Thoracic aorta (tissue), 2 donors: ENCODE measurements around the gene RETREG3. TPM values are rescaled to one million over a fixed set of nuclear protein-coding genes. Genes with fewer than 3 reads are reported as not detected.
"Not testable (repeated sequence)": the region's sequence is repeated elsewhere in the genome, so short reads cannot be mapped to it uniquely, and the experiment has no call there.

Experiments used
- ATAC-seq: fragments of 150-250 bp; one replicate; pipeline ENCODE4 v1.8.0; 2017; ENCODE audit warnings: low read depth; ENCODE audit not compliant: insufficient number of reproducible peaks, low FRiP score
- DNase-seq: peaks from one replicate; pipeline ENCODE4 v3.0.0-alpha.2; 2020; ENCODE audit warnings: low spot score
- H3K27ac ChIP-seq, 2 donors: fragments of 200-600 bp; sonication (generic); 1 replicate in 1 of 2; 2 replicates in 1 of 2; pipeline ENCODE4 v1.5.1; 2016; ENCODE audit warnings: mild to moderate bottlenecking in 2 of 2, moderate library complexity in 2 of 2
- H3K27me3 ChIP-seq: fragments of 200-600 bp; sonication (generic); replicated peaks from 2 replicates; pipeline ENCODE4 v1.6.0; 2016; ENCODE audit warnings: mild to moderate bottlenecking; ENCODE audit not compliant: insufficient read depth
- H3K36me3 ChIP-seq: fragments of 200-600 bp; sonication (generic); one replicate; pipeline ENCODE4 v1.5.1; 2016
- H3K4me1 ChIP-seq, 2 donors: fragments of 200-600 bp; sonication (generic); 1 replicate in 1 of 2; 2 replicates in 1 of 2; pipeline versions ENCODE4 v1.5.1 to v1.6.0; 2016; ENCODE audit warnings: low read depth in 2 of 2, mild to moderate bottlenecking in 1 of 2; ENCODE audit not compliant: control insufficient read depth in 1 of 2
- H3K4me3 ChIP-seq: fragments of 200-600 bp; sonication (generic); 2 replicates; pipeline ENCODE4 v1.5.1; 2016; ENCODE audit warnings: mild to moderate bottlenecking
- H3K9me3 ChIP-seq: fragments of 200-600 bp; sonication (generic); 2 replicates; pipeline ENCODE4 v1.5.1; 2016
- total RNA-seq, 2 donors: library from RNA; depleted of rRNA; stranded (reverse); fragments of >200 nt; gene quantifications; one replicate each; pipeline versions ENCODE4 v1.1.0 to v1.2.3, GENCODE V29; 2016
- TF ChIP-seq, protein P1 (sequence below): fragments of 200-600 bp; sonication (generic); IDR thresholded peaks from one replicate; pipeline ENCODE4 v1.5.1; 2019; ENCODE audit warnings: antibody characterized with exemption

Gene RETREG3
- total RNA-seq, 2 donors from 2014 or later: 49.0 to 60.4 TPM

DNA sequence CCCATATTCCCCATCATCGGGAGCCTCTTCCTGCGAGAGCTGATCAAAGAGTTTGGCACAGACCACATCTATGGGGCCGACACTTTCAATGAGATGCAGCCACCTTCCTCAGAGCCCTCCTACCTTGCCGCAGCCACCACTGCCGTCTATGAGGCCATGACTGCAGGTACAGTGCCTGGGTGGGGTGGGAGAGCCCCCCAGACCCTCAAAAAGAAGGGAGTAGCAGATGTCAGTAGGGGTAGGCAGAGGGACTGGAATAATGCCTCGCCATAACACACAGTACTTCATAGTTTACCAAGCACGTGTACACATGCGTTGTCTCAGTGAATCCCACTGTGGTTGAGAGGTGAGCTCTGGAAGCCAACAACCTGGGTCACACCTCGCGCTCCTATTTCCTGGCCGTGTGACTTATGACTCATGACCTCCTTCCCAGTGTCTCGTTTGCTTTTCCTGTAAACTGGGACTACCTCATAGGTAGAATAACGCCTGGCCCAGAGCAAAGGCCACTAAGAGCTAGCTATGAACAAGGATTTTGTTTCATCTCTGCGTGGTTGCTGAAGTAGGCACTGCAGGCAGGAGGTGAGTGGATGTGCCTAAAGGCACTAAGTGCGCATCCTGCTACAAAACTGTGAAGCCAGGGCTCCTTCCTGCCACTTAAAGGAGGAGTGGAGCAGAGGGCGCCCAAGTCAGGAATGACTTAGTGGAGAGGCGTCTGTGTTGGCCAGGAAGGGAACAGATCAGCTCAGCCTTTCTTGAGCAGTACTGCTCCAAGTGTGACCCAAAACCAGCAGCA, 67.9 kb downstream of the RETREG3 start:
- ATAC-seq: no peak
- Histone ChIP-seq H3K27me3 (no peaks in the 10 kb centered on the region), H3K4me1 (peaks cover 6 to 13% of the 10 kb centered on the region in 2 donors), H3K27ac (no peak overlapping the region), H3K9me3 (no peaks in the 10 kb centered on the region), H3K4me3 (no peak overlapping the region), H3K36me3 (peaks cover 32% of the 10 kb centered on the region)
- DNase-seq: no peak
- TF ChIP-seq, protein P1, sequence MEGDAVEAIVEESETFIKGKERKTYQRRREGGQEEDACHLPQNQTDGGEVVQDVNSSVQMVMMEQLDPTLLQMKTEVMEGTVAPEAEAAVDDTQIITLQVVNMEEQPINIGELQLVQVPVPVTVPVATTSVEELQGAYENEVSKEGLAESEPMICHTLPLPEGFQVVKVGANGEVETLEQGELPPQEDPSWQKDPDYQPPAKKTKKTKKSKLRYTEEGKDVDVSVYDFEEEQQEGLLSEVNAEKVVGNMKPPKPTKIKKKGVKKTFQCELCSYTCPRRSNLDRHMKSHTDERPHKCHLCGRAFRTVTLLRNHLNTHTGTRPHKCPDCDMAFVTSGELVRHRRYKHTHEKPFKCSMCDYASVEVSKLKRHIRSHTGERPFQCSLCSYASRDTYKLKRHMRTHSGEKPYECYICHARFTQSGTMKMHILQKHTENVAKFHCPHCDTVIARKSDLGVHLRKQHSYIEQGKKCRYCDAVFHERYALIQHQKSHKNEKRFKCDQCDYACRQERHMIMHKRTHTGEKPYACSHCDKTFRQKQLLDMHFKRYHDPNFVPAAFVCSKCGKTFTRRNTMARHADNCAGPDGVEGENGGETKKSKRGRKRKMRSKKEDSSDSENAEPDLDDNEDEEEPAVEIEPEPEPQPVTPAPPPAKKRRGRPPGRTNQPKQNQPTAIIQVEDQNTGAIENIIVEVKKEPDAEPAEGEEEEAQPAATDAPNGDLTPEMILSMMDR: no peak

DNA sequence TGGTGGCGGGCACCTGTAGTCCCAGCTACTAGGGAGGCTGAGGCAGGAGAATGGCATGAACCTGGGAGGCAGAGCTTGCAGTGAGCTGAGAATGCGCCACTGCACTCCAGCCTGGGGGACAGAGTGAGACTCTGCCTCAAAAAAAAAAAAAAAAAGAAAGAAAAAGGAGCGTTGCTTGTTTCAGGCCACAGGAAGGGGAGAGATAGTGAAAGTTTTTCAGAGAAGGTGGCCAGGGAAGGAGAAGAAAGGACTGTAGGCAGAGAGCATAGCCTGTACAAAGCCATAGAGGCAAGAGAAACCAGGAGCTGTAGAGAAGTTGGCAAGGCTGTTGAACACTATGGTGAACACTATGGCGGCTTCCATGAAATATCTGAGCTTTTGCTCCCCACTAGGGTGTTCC, 68.6 kb downstream of the RETREG3 start:
- ATAC-seq, DNase-seq, H3K27me3 ChIP-seq, H3K4me3 ChIP-seq, H3K9me3 ChIP-seq, H3K27ac ChIP-seq: not testable (repeated sequence)
- H3K4me1 ChIP-seq: peaks cover 6 to 16% of the 10 kb centered on the region in 2 donors
- H3K36me3 ChIP-seq: peaks cover 32% of the 10 kb centered on the region

DNA sequence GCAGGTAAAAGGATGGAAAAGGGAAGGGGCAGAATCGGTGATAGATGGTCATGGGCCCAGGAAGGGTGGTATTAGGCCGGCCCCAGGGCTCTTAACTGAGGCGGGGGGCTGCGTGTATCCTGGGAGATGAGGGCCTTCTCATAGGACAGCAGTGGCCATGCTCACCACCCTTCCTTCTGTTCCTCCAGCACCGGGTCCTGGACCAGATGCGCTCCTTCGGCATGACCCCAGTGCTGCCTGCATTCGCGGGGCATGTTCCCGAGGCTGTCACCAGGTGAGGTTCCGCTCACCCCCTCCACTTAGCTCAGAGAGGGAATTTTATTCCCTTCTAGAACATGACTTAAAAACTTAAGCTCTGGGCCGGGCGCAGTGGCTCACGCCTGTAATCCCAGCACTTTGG, 70.7 kb downstream of the RETREG3 start:
- no peaks in the 10 kb centered on the region for H3K27me3 ChIP-seq
- H3K27ac ChIP-seq: no peak overlapping the region
- peaks cover 32% of the 10 kb centered on the region for H3K36me3 ChIP-seq
- H3K9me3 ChIP-seq: no peaks in the 10 kb centered on the region
- DNase-seq: no peak
- TF ChIP-seq, protein P1: no peak
- peaks cover 11 to 21% of the 10 kb centered on the region in 2 donors for H3K4me1 ChIP-seq
- no peak overlapping the region for H3K4me3 ChIP-seq
- no peak for ATAC-seq

DNA sequence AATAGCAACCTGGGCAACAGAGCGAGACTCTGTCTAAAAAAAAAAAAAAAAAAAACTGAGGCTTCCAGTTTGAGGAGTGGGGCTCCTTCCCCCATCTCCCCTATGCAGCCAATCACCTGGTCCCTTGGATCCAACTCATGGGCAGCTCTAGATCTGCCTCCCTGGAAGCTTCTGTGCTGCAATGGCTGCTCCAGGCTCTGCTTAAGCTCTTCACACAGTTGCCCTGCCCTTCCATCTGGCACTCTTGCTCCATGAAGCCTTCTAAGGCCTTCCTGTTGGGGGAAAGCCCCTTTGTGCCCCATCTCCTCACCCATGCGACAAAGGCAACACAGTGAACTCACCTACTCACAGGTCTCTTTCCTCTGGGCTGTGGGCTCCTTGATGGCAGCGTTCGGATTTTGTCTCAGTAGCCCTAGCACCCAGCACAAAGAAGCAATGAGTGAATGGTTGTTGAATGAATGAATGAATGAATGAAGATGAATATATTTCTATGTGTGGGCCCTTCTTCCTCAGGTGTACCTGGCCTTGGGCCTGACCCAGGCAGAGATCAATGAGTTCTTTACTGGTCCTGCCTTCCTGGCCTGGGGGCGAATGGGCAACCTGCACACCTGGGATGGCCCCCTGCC, 71.2 kb downstream of the RETREG3 start:
- Histone ChIP-seq H3K36me3 (peaks cover 28% of the 10 kb centered on the region), H3K4me1 (peaks cover 11 to 21% of the 10 kb centered on the region in 2 donors), H3K4me3 (no peak overlapping the region), H3K27ac (no peak overlapping the region), H3K9me3 (no peaks in the 10 kb centered on the region), H3K27me3 (no peaks in the 10 kb centered on the region)
- DNase-seq (no peak), ATAC-seq (no peak)
- TF ChIP-seq, protein P1: no peak

DNA sequence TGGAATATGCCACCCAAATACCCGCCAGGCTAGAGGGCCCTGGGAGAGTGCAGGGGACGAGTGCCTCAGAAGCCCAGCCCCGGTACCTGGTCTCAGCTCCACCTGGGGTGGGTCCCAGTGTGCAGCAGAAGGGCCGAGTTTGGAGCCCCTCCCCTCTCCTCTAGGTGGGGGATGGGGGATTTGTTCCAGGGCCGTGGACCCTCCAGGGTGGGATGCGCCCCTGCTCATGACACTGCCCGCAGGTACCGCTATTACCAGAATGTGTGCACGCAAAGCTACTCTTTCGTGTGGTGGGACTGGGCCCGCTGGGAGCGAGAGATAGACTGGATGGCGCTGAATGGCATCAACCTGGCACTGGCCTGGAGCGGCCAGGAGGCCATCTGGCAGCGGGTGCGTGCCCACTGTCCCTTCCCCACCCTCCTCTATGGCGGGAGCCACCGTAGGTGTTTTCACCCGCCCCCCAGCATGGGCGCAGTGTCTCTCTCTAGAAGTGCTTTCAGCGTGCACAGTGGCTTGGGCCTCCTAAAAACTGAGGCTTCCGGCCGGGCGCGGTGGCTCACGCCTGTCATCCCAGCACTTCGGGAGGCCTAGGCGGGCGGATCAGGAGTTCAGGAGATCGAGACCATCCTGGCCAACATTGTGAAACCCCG, 71.9 kb downstream of the RETREG3 start:
- H3K27me3 ChIP-seq: no peaks in the 10 kb centered on the region
- peaks cover 21% of the 10 kb centered on the region for H3K36me3 ChIP-seq
- ATAC-seq: no peak
- no peak for DNase-seq
- TF ChIP-seq, protein P1: no peak
- H3K9me3 ChIP-seq: no peaks in the 10 kb centered on the region
- peak overlapping the region; percentile 83 for H3K4me3 ChIP-seq
- peaks cover 11 to 21% of the 10 kb centered on the region in 2 donors for H3K4me1 ChIP-seq
- H3K27ac ChIP-seq: peak overlapping the region; percentile 82 to 92
